ENCODE results near the gene ARID4B.
A peak's percentile ranks its signal among the peaks of the same experiment; 100 is the strongest.
"Not testable (repeated sequence)": the region's sequence is repeated elsewhere in the genome, so short reads cannot be mapped to it uniquely, and the experiment has no call there.

The ARID4B gene

GRCh38 chr1:235270625-235271024 is 57.4 kb downstream of the ARID4B start:
- no peak for DNase-seq (ENCODE audit: low spot score)

- DNase-seq (ENCODE audit: low spot score): not testable (repeated sequence)
These were observed 58.0 kb downstream of the ARID4B start for GRCh38 chr1:235269990-235270389.

- no peak for DNase-seq (ENCODE audit: low spot score)
These were observed 59.4 kb downstream of the ARID4B start for GRCh38 chr1:235268379-235269125.

GRCh38 chr1:235266967-235267366 is 61.0 kb downstream of the ARID4B start:
- DNase-seq (ENCODE audit: low spot score): no peak

- no peak for DNase-seq (ENCODE audit: low spot score)
These were observed 61.7 kb downstream of the ARID4B start for GRCh38 chr1:235266325-235266724.

GRCh38 chr1:235265900-235266299 is 62.1 kb downstream of the ARID4B start:
- no peak for DNase-seq (ENCODE audit: low spot score)

- DNase-seq (ENCODE audit: low spot score): no peak
These were observed 63.7 kb downstream of the ARID4B start for GRCh38 chr1:235264327-235264726.

GRCh38 chr1:235262539-235262938 is 65.4 kb downstream of the ARID4B start:
- DNase-seq (ENCODE audit: low spot score): no peak

- no peak for DNase-seq (ENCODE audit: low spot score)
These were observed 66.7 kb downstream of the ARID4B start for GRCh38 chr1:235261243-235261642.

- no peak for DNase-seq (ENCODE audit: low spot score)
These were observed 68.7 kb downstream of the ARID4B start for GRCh38 chr1:235259133-235259778.

- DNase-seq (ENCODE audit: low spot score): not testable (repeated sequence)
These were observed 69.9 kb downstream of the ARID4B start for GRCh38 chr1:235258068-235258467.

- DNase-seq (ENCODE audit: low spot score): no peak
These were observed 73.3 kb downstream of the ARID4B start for GRCh38 chr1:235254721-235255120.

GRCh38 chr1:235253219-235253962 is 74.6 kb downstream of the ARID4B start:
- peak; percentile 57 for DNase-seq (ENCODE audit: low spot score)

- no peak for DNase-seq (ENCODE audit: low spot score)
These were observed 77.5 kb downstream of the ARID4B start for GRCh38 chr1:235250430-235250829.

GRCh38 chr1:235246022-235246948 is 81.7 kb downstream of the ARID4B start:
- DNase-seq (ENCODE audit: low spot score): no peak

GRCh38 chr1:235244974-235245592 is 82.9 kb downstream of the ARID4B start:
- no peak for DNase-seq (ENCODE audit: low spot score)

GRCh38 chr1:235240960-235241359 is 87.0 kb downstream of the ARID4B start:
- no peak for DNase-seq (ENCODE audit: low spot score)

GRCh38 chr1:235239851-235240250 is 88.1 kb downstream of the ARID4B start:
- DNase-seq (ENCODE audit: low spot score): no peak

- no peak for DNase-seq (ENCODE audit: low spot score)
These were observed 89.4 kb downstream of the ARID4B start for GRCh38 chr1:235238558-235238957.

GRCh38 chr1:235236128-235236527 is 91.9 kb downstream of the ARID4B start:
- no peak for DNase-seq (ENCODE audit: low spot score)

- DNase-seq (ENCODE audit: low spot score): no peak
These were observed 98.1 kb downstream of the ARID4B start for GRCh38 chr1:235229868-235230267.

Measured in putamen (tissue), 1 donor.